Activated CD4-positive, alpha-beta T cell treated with anti-CD3 and anti-CD28 coated beads for 36 hours (primary cell): Measurements from ENCODE around the gene KLHL42. TPM values are rescaled to one million over a fixed set of nuclear protein-coding genes. Genes with fewer than 3 reads are reported as not detected.

ENCODE experiments used
- ATAC-seq: fragments of 200-7000 bp; cut with Tn5 transposase; one replicate; pipeline ENCODE4 v1.10.0; 2021; ENCODE audit warnings: mild to moderate bottlenecking, moderate library complexity
- CTCF ChIA-PET: fragments of 350-600 bp; sonication (Branson Sonifier 250); formaldehyde crosslinking; loops from one replicate; lab custom pipeline; 2021; ENCODE audit warnings: antibody characterized with exemption; lab: Charles Lee
- POLR2A ChIA-PET: fragments of 350-600 bp; sonication (Branson Sonifier 250); formaldehyde crosslinking; loops from one replicate; lab custom pipeline; 2021; ENCODE audit warnings: antibody characterized with exemption, inconsistent platforms; lab: Charles Lee
- DNase-seq: peaks from one replicate; pipeline ENCODE4 v3.0.0-alpha.2; 2020
- H3K27ac Mint-ChIP-seq: one replicate; pipeline ENCODE4 v1.8.0; 2021; ENCODE audit warnings: mixed read lengths
- H3K27me3 Mint-ChIP-seq: one replicate; pipeline ENCODE4 v1.8.0; 2021; ENCODE audit warnings: mixed read lengths
- H3K36me3 Mint-ChIP-seq: one replicate; pipeline ENCODE4 v1.8.0; 2021; ENCODE audit warnings: low read depth, mixed read lengths
- H3K4me1 Mint-ChIP-seq: one replicate; pipeline ENCODE4 v1.8.0; 2021; ENCODE audit warnings: mixed read lengths
- H3K4me3 Mint-ChIP-seq: one replicate; pipeline ENCODE4 v1.8.0; 2021; ENCODE audit warnings: mild to moderate bottlenecking, moderate library complexity, mixed read lengths
- H3K9me3 Mint-ChIP-seq: one replicate; pipeline ENCODE4 v1.8.0; 2021; ENCODE audit warnings: low read depth, mixed read lengths
- intact Hi-C, 2 experiments: fragments of 100-400 bp; cut with DNase I in 1 of 2; cut with micrococcal nuclease in 1 of 2; formaldehyde crosslinking; loops; one replicate each; pipeline versions ENCODE4 v1.14.2 to v1.15.1; 2022 to 2024; cut with DNase I, micrococcal nuclease
- total RNA-seq, 2 experiments: library from RNA; stranded (reverse); gene quantifications; one replicate each; pipeline ENCODE4 v1.2.3, GENCODE V29; 2021

Gene KLHL42
- total RNA-seq, 2 experiments from 2014 or later = 7.1 to 9.2 TPM

GRCh38 chr12:27754795-27755194, 25.2 kb upstream of the KLHL42 start:
- ChIA-PET POLR2A (no interaction called here), CTCF (interaction anchor here (0.5 to 1.2 kb wide), 3 partner anchors 14 to 355 kb away, joined by 3 to 5 read pairs (median 3); no protein-coding TSS in a partner anchor)
- Mint-ChIP-seq H3K4me1 (no peaks in the 10 kb centered on the region), H3K9me3 (no peaks in the 10 kb centered on the region), H3K27me3 (no peaks in the 10 kb centered on the region), H3K36me3 (peaks cover 22% of the 10 kb centered on the region), H3K4me3 (no peak overlapping the region), H3K27ac (no peak overlapping the region)
- DNase-seq (no peak), ATAC-seq (no peak)
- intact Hi-C loops = no loop called here

GRCh38 chr12:27756670-27757195, 23.3 kb upstream of the KLHL42 start:
- intact Hi-C loops = no loop called here
- Mint-ChIP-seq H3K4me3 (no peak overlapping the region), H3K27me3 (no peaks in the 10 kb centered on the region), H3K27ac (peak overlapping the region; percentile 38), H3K36me3 (peaks cover 22% of the 10 kb centered on the region), H3K9me3 (no peaks in the 10 kb centered on the region), H3K4me1 (no peaks in the 10 kb centered on the region)
- DNase-seq = no peak
- POLR2A ChIA-PET = no interaction called here
- CTCF ChIA-PET = interaction anchor here (0.9 to 1.7 kb wide), 2 partner anchors 21 to 184 kb away, joined by 3 to 5 read pairs; no protein-coding TSS in a partner anchor
- no peak for ATAC-seq

GRCh38 chr12:27762757-27763156, 17.3 kb upstream of the KLHL42 start:
- POLR2A ChIA-PET = no interaction called here
- CTCF ChIA-PET = no interaction called here
- H3K36me3 Mint-ChIP-seq = no peaks in the 10 kb centered on the region
- H3K27me3 Mint-ChIP-seq = no peaks in the 10 kb centered on the region
- no peaks in the 10 kb centered on the region for H3K9me3 Mint-ChIP-seq
- H3K4me3 Mint-ChIP-seq = no peak overlapping the region
- intact Hi-C loops = no loop called here
- ATAC-seq = peak; percentile 83
- DNase-seq = peak; percentile 32
- H3K27ac Mint-ChIP-seq = no peak overlapping the region
- peaks cover 11% of the 10 kb centered on the region for H3K4me1 Mint-ChIP-seq

- peaks cover 11% of the 10 kb centered on the region for H3K4me1 Mint-ChIP-seq
- H3K4me3 Mint-ChIP-seq = no peak overlapping the region
- no peaks in the 10 kb centered on the region for H3K9me3 Mint-ChIP-seq
- no peaks in the 10 kb centered on the region for H3K27me3 Mint-ChIP-seq
- intact Hi-C loops = no loop called here
- ChIA-PET CTCF (no interaction called here), POLR2A (no interaction called here)
- no peak for ATAC-seq
- no peaks in the 10 kb centered on the region for H3K36me3 Mint-ChIP-seq
- no peak overlapping the region for H3K27ac Mint-ChIP-seq
- no peak for DNase-seq
These were observed 13.4 kb upstream of the KLHL42 start for GRCh38 chr12:27766587-27766986.

GRCh38 chr12:27769142-27769673, 10.8 kb upstream of the KLHL42 start:
- no peaks in the 10 kb centered on the region for H3K27me3 Mint-ChIP-seq
- intact Hi-C loops = no loop called here
- ChIA-PET CTCF (interaction anchor here (1.3 kb wide), 1 partner anchor 14 kb away, joined by 5 read pairs; no protein-coding TSS in a partner anchor), POLR2A (no interaction called here)
- DNase-seq = no peak
- H3K9me3 Mint-ChIP-seq = no peaks in the 10 kb centered on the region
- H3K27ac Mint-ChIP-seq = no peak overlapping the region
- no peak for ATAC-seq
- no peaks in the 10 kb centered on the region for H3K36me3 Mint-ChIP-seq
- H3K4me3 Mint-ChIP-seq = no peak overlapping the region
- H3K4me1 Mint-ChIP-seq = no peaks in the 10 kb centered on the region

GRCh38 chr12:27771481-27772327, 8.3 kb upstream of the KLHL42 start:
- no peaks in the 10 kb centered on the region for H3K9me3 Mint-ChIP-seq
- ChIA-PET POLR2A (no interaction called here), CTCF (interaction anchor here (0.6 to 1.4 kb wide), 2 partner anchors 38 to 219 kb away, joined by 3 to 4 read pairs; no protein-coding TSS in a partner anchor)
- H3K4me1 Mint-ChIP-seq = no peaks in the 10 kb centered on the region
- H3K27me3 Mint-ChIP-seq = no peaks in the 10 kb centered on the region
- no peak overlapping the region for H3K4me3 Mint-ChIP-seq
- no peak overlapping the region for H3K27ac Mint-ChIP-seq
- ATAC-seq (no peak), DNase-seq (no peak)
- intact Hi-C loops = no loop called here
- H3K36me3 Mint-ChIP-seq = no peaks in the 10 kb centered on the region

- Mint-ChIP-seq H3K4me1 (no peaks in the 10 kb centered on the region), H3K27ac (no peak overlapping the region), H3K9me3 (no peaks in the 10 kb centered on the region), H3K4me3 (no peak overlapping the region), H3K27me3 (no peaks in the 10 kb centered on the region), H3K36me3 (no peaks in the 10 kb centered on the region)
- CTCF ChIA-PET = interaction anchor here (0.6 to 1.4 kb wide), 2 partner anchors 39 to 220 kb away, joined by 3 to 4 read pairs; no protein-coding TSS in a partner anchor
- POLR2A ChIA-PET = no interaction called here
- no peak for DNase-seq
- no peak for ATAC-seq
- intact Hi-C loops = no loop called here
These were observed 7.5 kb upstream of the KLHL42 start for GRCh38 chr12:27772328-27773049.

- POLR2A ChIA-PET = no interaction called here
- peaks cover 18% of the 10 kb centered on the region for H3K4me1 Mint-ChIP-seq
- ATAC-seq = no peak
- CTCF ChIA-PET = no interaction called here
- no peaks in the 10 kb centered on the region for H3K27me3 Mint-ChIP-seq
- H3K9me3 Mint-ChIP-seq = no peaks in the 10 kb centered on the region
- no peak overlapping the region for H3K4me3 Mint-ChIP-seq
- H3K36me3 Mint-ChIP-seq = peaks cover 6% of the 10 kb centered on the region
- intact Hi-C loops = no loop called here
- DNase-seq = no peak
- no peak overlapping the region for H3K27ac Mint-ChIP-seq
These were observed 2.9 kb upstream of the KLHL42 start for GRCh38 chr12:27777141-27777540.

GRCh38 chr12:27778206-27778605, 1.8 kb upstream of the KLHL42 start:
- Mint-ChIP-seq H3K4me3 (no peak overlapping the region), H3K27me3 (no peaks in the 10 kb centered on the region), H3K9me3 (no peaks in the 10 kb centered on the region), H3K4me1 (peaks cover 26% of the 10 kb centered on the region), H3K36me3 (peaks cover 13% of the 10 kb centered on the region), H3K27ac (no peak overlapping the region)
- POLR2A ChIA-PET = no interaction called here
- intact Hi-C loops = no loop called here
- ATAC-seq (no peak), DNase-seq (no peak)
- CTCF ChIA-PET = interaction anchor here (3.4 kb wide), 1 partner anchor 43 kb away, joined by 20 read pairs; no protein-coding TSS in a partner anchor

- intact Hi-C loops = no loop called here
- Mint-ChIP-seq H3K9me3 (no peaks in the 10 kb centered on the region), H3K27ac (peak overlapping the region; percentile 83), H3K4me1 (peaks cover 28% of the 10 kb centered on the region), H3K4me3 (peak overlapping the region; percentile 80), H3K36me3 (peaks cover 15% of the 10 kb centered on the region), H3K27me3 (no peaks in the 10 kb centered on the region)
- ChIA-PET POLR2A (interaction anchor here (0.5 to 1.5 kb wide), 4 partner anchors 42 to 301 kb away, joined by 3 to 5 read pairs (median 3); no protein-coding TSS in a partner anchor), CTCF (interaction anchor here (0.9 to 3.4 kb wide), 3 partner anchors 42 to 161 kb away, joined by 4 to 20 read pairs (median 5); no protein-coding TSS in a partner anchor)
- ATAC-seq (peak; percentile 54), DNase-seq (peak; percentile 28)
These were observed 565 bp upstream of the KLHL42 start for GRCh38 chr12:27779416-27779919.
